Stimulated activated CD8-positive, alpha-beta memory T cell treated with anti-CD3 and anti-CD28 coated beads, Interleukin-4, amount 100 ng/mL, for 24 hours (primary cell): Measurements from ENCODE around the gene PTPRN2.
A peak's percentile ranks its signal among the peaks of the same experiment; 100 is the strongest.

ENCODE experiments used
- DNase-seq: peaks from one replicate; pipeline ENCODE4 v3.0.0-alpha.2; 2020; ENCODE audit warnings: low read depth

PTPRN2 gene

DNA sequence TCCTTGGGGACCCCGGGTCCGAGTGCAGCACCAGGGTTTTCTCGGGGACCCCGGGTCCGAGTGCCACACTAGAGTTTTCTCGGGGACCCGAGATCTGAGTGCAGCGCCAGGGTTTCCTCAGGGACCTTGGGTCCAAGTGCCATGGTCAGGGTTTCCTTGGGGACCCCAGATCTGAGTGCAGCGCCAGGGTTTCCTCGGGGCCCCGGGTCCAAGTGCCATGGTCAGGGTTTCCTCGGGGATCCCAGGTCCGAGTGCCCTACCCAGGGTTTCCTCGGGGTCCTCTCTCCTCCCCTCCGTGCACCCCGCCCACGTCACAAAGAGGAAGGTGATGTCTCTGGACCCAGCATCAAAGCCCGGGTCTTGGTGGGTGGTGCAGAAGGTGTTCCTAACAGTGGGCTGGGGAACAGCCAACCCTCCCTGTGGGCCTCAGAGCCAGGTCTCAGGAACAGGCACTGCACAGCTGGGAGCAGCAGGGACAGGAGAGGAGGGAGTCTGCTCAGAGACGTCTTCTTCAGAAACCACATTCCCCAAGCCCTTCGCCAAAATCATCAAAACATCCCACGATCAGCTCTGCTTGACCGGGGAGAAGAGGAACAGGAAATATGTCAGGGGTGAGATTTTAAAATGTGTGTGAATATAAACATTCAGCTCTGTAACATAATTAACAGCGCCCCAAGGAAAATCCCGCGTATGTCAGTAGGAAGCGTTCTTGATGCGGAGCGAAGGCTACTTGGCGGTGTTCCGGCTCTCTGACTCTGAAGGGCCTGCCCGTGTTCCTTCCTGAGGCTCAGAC lies 710.1 kb downstream of the PTPRN2 start:
- no peak for DNase-seq

DNA sequence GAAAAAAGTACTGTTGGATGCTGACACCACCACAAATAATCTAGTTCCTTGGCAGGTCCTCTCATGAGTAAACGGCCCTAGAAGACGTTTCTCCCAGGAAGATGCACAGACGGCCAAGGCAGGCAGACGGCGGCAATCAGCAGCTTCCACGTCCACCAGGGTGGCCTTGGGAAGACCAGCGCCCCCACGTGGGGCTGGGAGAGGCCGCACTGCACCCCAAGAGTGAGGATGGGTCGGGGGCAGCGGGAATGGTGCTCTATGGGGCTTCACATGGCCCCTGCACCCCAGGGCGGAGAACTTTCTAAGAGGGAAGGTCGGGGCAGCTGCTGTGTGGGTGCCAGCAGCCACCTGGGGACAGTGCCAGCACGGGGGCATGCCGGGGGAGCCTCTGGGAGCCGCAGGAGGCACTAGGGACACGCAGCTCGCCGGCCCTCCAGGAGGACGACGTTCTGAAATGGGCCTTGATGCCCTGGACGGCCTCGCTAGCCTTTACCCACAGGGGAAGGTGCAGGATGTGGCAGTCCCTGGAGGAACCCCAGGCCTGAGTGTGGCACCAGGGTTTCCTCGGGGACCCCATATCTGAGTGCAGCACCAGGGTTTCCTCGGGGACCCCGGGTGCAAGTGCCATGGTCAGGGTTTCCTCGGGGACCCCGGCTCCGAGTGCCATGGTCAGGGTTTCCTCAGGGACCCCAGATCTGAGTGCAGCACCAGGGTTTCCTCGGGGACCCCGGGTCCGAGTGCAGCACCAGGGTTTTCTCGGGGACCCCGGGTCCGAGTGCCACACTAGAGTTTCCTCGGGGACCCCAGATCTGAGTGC lies 710.9 kb downstream of the PTPRN2 start:
- no peak for DNase-seq

- peak; percentile 12 for DNase-seq
Measured at GRCh38 chr7:157875230-157876179, 712.1 kb downstream of the PTPRN2 start.

- DNase-seq: no peak
Measured at GRCh38 chr7:157874870-157875229, 712.8 kb downstream of the PTPRN2 start.

GRCh38 chr7:157874208-157874816 lies 713.3 kb downstream of the PTPRN2 start:
- no peak for DNase-seq

DNA sequence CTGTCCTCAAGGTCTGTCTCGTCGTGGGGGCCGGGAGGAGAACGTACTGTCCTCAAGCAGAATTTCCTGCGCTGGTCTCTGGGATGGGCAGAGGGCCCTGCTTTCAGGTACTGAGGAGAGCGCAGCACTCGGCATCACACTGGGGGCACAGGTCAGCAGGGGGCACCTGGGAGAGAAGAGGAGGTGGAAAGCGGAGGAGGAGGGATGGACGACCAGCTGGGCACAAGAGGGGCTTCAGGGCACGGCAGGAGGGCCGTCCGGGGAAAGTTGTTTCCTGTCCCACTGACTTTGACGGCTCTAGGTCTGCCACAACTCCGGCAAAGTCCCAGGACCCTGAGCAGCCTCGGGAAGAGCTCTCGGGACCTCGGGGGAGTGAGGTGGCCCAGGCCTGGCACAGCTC lies 714.0 kb downstream of the PTPRN2 start:
- no peak for DNase-seq

DNA sequence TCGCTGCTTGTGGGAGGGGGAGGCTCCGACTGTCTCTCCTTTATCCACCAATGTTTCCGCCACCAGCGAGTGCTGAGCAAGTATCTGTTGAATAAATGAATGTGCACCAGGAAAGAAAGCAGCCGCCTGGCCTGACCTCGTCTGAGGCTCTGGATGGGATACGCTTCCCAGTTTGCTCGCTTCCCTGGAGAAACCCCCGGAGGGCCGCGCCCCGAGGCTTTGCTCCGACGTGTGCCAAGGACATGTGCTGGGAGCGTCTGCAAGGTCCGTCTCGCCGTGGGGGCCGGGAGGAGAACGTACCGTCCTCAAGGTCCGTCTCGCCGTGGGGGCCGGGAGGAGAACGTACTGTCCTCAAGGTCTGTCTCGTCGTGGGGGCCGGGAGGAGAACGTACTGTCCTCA lies 714.4 kb downstream of the PTPRN2 start:
- DNase-seq: no peak

DNA sequence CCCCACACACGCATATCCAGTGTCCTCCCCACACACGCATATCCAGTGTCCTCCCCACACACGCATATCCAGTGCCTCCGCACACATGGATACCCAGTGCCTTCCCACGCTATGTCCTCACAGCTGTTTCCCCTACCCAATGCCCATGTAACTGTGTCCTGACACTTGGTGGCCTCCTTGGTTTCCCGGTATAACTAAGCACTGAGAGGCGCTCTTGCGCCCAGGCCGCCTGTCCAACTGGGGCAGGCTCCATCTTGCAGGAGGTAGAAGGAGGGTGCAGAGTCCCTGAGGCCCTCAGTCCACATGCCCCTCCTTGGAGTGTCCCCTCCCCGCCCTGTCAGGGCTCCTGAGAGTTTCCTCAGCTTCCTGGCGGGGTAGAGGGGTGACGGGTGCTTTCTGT lies 715.2 kb downstream of the PTPRN2 start:
- no peak for DNase-seq

- no peak for DNase-seq
Measured at GRCh38 chr7:157871681-157872080, 715.9 kb downstream of the PTPRN2 start.

DNA sequence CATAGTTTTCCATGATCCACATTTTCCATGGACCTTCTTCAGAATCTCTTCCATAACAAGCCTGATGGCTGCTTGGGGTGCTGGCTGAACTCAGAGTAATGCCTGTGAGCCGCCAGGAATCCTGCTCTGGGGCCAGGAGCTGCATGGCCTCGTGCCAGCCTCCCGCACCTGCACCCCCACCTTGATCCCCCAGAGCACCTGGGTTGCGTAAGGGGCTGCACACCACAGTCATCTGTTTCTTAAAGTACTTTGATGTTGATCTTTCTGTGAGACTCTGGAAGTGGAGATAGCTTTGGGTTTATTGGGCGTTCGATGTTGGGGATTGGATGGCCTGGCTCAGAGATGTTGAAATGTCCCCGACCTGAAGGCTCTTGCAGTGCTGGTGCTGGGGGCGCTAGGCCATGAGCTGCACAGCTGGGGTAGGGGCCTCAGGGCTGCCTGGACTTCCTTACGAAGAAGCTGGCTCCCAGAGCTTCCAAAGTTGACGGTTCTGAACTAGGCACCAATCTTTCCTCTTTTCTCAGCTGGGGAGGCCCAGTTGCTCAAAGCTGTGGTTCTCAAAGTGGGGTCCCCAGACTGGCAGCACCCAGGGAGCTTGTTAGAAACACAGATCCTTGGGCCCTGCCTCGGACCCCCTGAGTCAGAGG lies 716.9 kb downstream of the PTPRN2 start:
- no peak for DNase-seq

DNA sequence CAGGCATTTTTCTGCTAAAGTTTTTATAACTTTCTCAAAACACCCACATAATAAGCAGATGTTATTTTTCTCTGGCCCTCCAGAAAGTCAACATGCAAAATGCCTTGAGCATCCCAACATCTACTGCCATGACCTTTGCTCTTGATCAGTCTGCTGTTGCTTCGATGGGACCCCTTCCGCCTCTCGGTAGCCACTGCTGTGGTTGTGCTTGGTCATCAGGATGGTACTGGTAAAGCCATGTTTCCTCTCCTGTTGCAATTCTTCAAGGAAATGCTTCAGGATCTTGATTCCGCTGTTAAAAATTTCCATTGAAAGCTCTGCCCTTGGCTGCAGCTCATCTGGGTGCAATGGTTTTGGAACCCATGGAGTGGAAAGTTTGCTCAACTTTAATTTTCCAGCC lies 717.8 kb downstream of the PTPRN2 start:
- no peak for DNase-seq

DNA sequence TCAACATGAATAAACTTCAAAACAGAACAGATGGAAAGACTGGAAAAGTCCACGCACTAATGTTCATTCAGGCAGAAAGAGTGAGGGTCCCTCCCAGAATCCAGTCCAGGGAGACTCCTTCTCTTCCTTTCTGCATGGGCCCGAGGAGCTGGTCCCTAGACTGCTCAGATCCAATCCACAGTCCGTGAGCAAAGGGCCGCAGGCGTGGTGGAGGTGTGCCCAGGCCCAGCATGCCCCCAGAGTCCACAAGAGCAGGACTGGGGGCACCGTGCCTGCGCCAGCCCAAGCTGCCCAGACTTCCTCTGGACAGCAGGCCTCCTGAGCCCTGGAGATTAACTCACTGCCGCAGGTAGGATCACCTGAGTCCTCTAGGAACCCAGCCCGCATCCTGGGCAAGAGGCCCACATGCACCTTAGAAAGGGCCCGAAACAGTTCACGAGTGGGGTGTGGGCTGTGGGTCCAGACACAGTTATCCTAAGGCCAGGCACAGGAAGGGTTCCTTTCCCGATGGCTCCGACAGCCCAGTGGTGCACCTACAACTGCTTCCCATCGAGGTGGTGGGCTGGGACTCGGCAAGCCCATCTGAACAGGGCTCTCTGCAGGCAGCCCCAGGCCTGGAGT lies 719.8 kb downstream of the PTPRN2 start:
- DNase-seq: no peak

DNA sequence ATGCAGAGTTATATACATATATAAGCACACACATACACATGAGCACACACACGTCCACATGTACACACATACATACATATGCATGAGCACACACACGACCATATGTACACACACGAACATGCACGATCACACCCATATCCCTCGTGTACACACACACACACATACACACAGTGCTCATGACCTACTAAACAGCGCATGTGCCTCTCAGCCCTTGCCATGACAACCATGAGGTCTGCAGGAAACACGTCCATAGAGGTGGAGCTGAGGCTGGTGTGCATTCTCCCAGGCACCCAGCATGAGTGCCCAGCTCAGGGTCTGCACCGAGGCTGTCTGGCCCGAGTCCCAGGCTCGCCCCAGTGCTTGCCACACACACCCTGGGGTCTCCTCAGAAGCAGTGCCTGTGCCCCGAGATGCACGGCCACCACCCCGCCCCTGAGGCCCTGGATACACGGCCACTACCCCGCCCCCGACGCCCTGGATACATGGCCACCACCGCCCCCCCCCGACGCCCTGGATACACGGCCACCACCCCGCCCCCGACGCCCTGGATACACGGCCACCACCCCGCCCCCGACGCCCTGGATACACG lies 721.2 kb downstream of the PTPRN2 start:
- no peak for DNase-seq

DNA sequence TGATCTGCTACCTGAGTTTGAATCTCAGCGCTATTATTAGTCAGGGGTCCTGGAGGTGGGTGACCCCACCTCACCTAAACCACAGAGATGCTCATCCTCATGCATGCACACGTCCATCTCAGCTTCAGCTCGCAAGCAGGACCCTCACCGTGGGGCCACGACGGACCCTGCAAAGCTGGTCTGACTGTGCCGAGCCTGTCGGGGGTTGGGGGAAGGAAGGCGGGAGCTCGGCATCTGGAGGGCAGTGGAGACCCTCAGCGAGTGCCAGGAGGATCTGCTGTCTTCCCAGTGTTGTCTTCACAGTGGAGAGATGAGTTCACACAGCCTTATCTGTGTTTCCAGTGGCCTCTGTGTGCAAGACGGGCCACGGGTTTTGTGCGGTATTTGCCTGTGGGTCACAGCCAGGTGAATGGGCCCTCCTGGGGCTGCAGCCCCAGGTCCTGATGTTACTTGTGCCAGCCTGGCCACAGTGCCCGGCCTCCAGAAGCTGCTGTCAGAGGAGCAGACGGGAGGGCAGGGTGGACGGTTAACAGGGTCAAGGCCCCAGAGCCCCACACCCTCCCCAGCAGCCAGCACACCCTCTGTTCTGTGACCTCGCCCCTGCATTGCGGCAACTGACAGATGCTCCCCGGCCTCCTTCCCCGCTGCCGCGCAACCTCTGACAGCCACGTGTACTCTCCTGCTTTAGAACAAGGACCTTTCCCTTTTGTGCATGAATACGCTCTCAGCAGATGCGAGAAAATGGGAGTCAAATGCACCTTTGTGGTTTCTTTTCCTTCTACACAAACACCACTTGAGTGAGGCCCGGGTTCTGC lies 722.1 kb downstream of the PTPRN2 start:
- no peak for DNase-seq

DNA sequence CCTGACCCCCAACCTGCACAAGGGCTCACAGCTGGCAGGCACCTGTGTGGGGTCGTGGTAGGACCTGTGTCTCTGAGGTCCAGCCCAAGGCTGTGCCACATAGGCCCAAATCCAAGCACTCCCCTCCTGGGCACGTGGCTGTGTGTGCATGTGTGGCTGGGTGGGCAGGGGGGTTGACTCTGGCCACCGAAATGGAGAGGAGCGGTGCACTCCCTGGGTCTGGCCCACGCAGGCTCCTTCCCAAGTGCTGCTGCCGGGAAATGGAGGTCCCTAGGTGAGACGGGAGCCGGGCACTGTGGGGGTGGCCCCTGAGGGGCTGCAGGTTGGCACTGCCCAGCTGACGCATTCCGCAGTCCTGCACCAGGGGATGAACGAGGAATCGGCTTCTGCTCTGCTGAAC lies 722.7 kb downstream of the PTPRN2 start:
- DNase-seq: no peak

DNA sequence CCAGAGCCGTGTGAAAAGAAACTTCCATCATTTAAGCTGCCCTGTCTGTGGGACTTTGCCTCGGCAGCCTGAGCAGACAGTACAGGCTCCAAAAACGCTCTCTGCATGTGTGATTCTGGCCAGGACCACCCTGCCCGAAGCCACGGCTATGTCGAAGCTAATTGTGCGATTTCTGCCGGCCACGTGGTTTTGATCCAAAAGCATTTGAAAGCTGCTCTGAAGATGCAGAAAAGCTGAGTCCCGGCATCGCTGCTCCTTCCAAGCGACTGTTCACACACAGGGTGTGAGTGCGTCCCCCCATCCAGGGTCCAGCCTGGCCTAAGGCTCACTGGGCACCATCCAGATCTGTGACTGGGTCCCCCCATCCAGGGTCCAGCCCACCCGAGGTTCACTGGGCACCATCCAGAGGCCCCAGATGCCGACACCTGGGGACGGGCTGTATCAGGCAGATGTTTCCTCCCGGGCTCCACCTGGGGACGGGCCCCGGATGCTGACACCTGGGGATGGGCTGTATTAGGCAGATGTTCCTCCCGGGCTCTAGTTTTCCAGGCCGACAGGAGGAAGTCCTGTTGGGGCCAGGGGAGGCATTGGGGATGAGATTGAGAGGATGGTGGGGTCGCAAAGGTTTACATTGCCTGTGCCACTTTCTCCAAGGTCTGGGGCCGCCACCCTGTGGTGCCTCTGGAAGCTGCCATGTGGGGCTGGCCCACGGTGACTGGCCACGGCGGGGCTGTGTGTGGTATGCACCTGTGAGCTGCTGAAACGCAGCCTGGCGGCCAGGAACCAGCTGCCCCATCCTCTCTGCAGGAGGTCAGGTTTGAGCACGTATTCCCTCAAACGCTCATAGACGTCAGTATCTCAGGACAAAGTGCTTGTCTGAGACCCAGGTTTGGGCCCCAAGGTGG lies 723.5 kb downstream of the PTPRN2 start:
- DNase-seq: no peak

GRCh38 chr7:157863176-157863575 lies 724.4 kb downstream of the PTPRN2 start:
- DNase-seq: no peak

GRCh38 chr7:157862731-157863130 lies 724.9 kb downstream of the PTPRN2 start:
- DNase-seq: no peak

- no peak for DNase-seq
Measured at GRCh38 chr7:157861551-157861950, 726.1 kb downstream of the PTPRN2 start.
